A375 (cell line): ENCODE measurements around the gene GPR143. TPM values are rescaled to one million over a fixed set of nuclear protein-coding genes. Genes with fewer than 3 reads are reported as not detected.

Experiments used
- total RNA-seq: library from RNA; depleted of rRNA; stranded (reverse); fragments of >200 nt; shearing (Covaris generic); gene quantifications from 2 replicates; pipeline ENCODE4 v1.2.3, GENCODE V29; 2014; rRNA removed

Gene GPR143
- total RNA-seq = 0.08 TPM in 1 of 2 replicates, not detected in the other

DNA sequence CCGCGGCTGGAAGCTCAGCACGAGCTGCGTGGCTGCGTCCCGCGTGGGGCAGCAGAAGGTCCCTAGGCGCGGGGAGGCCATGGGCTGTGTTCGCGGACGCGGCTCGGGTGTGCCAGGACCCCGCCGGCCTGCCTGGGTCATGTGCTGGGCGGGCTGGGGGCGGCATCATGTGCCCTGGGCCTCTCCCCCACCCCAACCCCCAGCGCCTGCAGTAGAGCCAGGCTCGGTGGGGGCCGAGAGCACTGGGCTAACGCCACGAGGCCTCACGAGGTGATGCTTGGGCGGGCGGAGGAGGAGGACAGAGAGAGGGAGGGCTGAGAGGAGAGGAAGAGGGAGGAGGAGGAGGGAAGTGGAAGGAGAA lies at the start of gene GPR143:
GPR143 (minus strand) TSS at position 111 of the 361 bp plus-strand sequence; CDS start at position 81, 30 bp downstream.

DNA sequence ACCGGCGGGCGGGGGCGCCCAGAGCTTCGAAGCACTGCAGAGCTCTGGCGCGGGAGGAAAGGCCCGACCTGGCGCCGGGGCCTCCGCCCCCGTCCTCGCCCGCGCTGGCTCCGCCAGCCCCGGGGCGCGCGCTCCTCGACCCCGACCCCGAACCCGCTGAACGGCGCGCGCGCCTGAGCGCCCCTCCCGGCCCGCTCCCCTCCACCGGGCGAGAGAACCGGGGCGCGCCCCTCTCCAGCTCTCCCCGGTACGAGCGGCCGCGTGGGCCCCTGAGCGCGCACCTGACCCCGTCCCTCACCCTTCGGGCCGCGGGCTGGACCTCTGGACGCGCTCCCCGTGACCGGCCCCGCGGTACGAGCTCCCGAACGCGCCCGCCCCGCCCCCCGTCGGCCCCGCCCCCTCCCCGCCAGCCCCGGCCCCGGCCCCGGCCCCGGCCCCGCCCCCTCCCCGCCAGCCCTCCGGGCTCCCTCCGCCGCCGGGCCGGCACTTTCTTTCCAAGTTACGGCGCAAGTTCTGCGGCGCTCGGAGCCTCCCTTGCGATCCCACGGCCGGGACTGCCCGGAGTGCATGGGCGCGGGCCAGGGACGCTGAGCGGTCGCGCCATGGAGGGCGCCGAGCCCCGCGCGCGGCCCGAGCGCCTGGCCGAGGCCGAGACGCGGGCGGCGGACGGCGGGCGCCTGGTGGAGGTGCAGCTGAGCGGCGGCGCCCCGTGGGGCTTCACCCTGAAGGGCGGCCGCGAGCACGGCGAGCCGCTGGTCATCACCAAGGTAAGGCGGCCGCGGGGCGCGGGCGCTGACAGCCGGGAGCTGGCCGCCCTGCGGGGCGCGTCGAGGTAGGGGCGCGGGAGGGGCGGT lies 20.5 kb upstream of the GPR143 start, which contains the start of gene SHROOM2:
SHROOM2 (plus strand) TSS at position 486 of the 854 bp plus-strand sequence; CDS start at position 603, 117 bp downstream.

Other genes starting within 250 kb of the GPR143 start
- gene SHROOM2, start 20.6 kb upstream of the GPR143 start, total RNA-seq = 20.2 and 27.6 TPM in 2 replicates
- gene CLDN34, start 201.5 kb upstream of the GPR143 start, total RNA-seq = 0.13 and 1.4 TPM in 2 replicates